H1 (cell line): ENCODE measurements around the gene ELMO3. TPM values are rescaled to one million over a fixed set of nuclear protein-coding genes. Genes with fewer than 3 reads are reported as not detected.

Source experiments
- CTCF ChIA-PET: fragments of 300-600 bp; sonication (Branson Sonifier 250); formaldehyde crosslinking; loops from one replicate; lab custom pipeline; 2021; ENCODE audit not compliant: partially characterized antibody; lab: Charles Lee
- POLR2A ChIA-PET: fragments of 300-600 bp; sonication (Branson Sonifier 250); formaldehyde crosslinking; loops from one replicate; lab custom pipeline; 2021; ENCODE audit warnings: inconsistent platforms; ENCODE audit not compliant: partially characterized antibody; lab: Charles Lee
- DNase-seq, 2 experiments: peaks; one replicate each; pipeline versions ENCODE4 v3.0.0 to v3.0.0-alpha.2; 2010 to 2022; ENCODE audit warnings: low spot score in 2 of 2, low read depth in 1 of 2, mixed read lengths in 1 of 2
- FAIRE-seq: peaks from 2 replicates; lab custom pipeline; 2011; peaks lifted over from hg19 to GRCh38; lab: Jason Lieb, UNC
- H2AFZ ChIP-seq: 2 replicates; pipeline ENCODE4 v1.8.1; 2012; ENCODE audit warnings: low read length, inconsistent platforms
- H2AK5ac ChIP-seq: 2 replicates; pipeline ENCODE4 v1.6.1; 2013; ENCODE audit warnings: low read depth, low read length
- H2BK120ac ChIP-seq: replicated peaks from 2 replicates; pipeline ENCODE3; 2013; ENCODE audit warnings: low read depth, low read length, inconsistent platforms
- H2BK12ac ChIP-seq: 2 replicates; pipeline ENCODE4 v1.6.1; 2013; ENCODE audit warnings: low read depth, low read length
- H2BK15ac ChIP-seq: 2 replicates; pipeline ENCODE4 v1.6.1; 2013; ENCODE audit warnings: low read length
- H2BK20ac ChIP-seq: 2 replicates; pipeline ENCODE4 v1.6.1; 2013; ENCODE audit warnings: low read length
- H2BK5ac ChIP-seq: 2 replicates; pipeline ENCODE4 v1.6.1; 2013; ENCODE audit warnings: low read depth, low read length
- H3K14ac ChIP-seq: 2 replicates; pipeline ENCODE4 v1.6.1; 2013; ENCODE audit warnings: inconsistent platforms; ENCODE audit not compliant: insufficient read length
- H3K18ac ChIP-seq: 2 replicates; pipeline ENCODE4 v1.6.1; 2013; ENCODE audit warnings: low read length; ENCODE audit errors: extremely low read depth
- H3K23ac ChIP-seq: 2 replicates; pipeline ENCODE4 v1.6.1; 2013; ENCODE audit warnings: inconsistent platforms; ENCODE audit not compliant: insufficient read length
- H3K23me2 ChIP-seq: 2 replicates; pipeline ENCODE4 v1.6.1; 2013; ENCODE audit warnings: low read depth, low read length
- H3K27ac ChIP-seq: 2 replicates; pipeline ENCODE4 v1.6.1; 2011; ENCODE audit warnings: low read depth, low read length, inconsistent platforms
- H3K27me3 ChIP-seq, 4 experiments: replicated peaks in 1 of 4; 1 replicate in 1 of 4; 2 replicates in 3 of 4; pipeline versions ENCODE4 v1.6.1 to v1.8.1; 2011 to 2013; ENCODE audit warnings: low read length in 3 of 4, mild to moderate bottlenecking in 3 of 4, inconsistent platforms in 2 of 4, mixed read lengths in 2 of 4, moderate library complexity in 1 of 4; ENCODE audit not compliant: control insufficient read depth in 3 of 4, insufficient read depth in 3 of 4; ENCODE audit errors: extremely low read depth in 1 of 4
- H3K36me3 ChIP-seq, 4 experiments: 2 replicates each; pipeline versions ENCODE4 v1.6.1 to v1.8.1; 2011 to 2013; ENCODE audit warnings: mild to moderate bottlenecking in 4 of 4, low read length in 3 of 4, moderate library complexity in 2 of 4, control low read depth in 1 of 4, inconsistent platforms in 1 of 4; ENCODE audit not compliant: insufficient read depth in 4 of 4, control insufficient read depth in 2 of 4
- H3K4ac ChIP-seq: replicated peaks from 2 replicates; pipeline ENCODE3; 2013; ENCODE audit warnings: low read length, low read depth, mixed read lengths, inconsistent platforms; ENCODE audit not compliant: insufficient read length
- H3K4me1 ChIP-seq, 4 experiments: replicated peaks in 1 of 4; 1 replicate in 1 of 4; 2 replicates in 3 of 4; pipeline versions ENCODE4 v1.6.1 to v1.8.1; 2011 to 2013; ENCODE audit warnings: low read length in 3 of 4, inconsistent platforms in 2 of 4, mixed read lengths in 1 of 4; ENCODE audit not compliant: insufficient read depth in 4 of 4, control insufficient read depth in 3 of 4
- H3K4me2 ChIP-seq, 2 experiments: 2 replicates each; pipeline versions ENCODE4 v1.6.1 to v1.8.1; 2011 to 2013; ENCODE audit warnings: low read depth in 2 of 2, low read length in 2 of 2, control low read depth in 1 of 2, inconsistent platforms in 1 of 2, mild to moderate bottlenecking in 1 of 2; ENCODE audit not compliant: insufficient read depth in 1 of 2
- H3K4me3 ChIP-seq, 4 experiments: fragments of 200-600, 300-600 bp in 1 of 4; sonication (generic), shearing (Covaris generic), sonication (Bioruptor Twin) in 1 of 4; 2 replicates each; pipeline versions ENCODE4 v1.5.1 to v1.8.1; 2011 to 2016; ENCODE audit warnings: low read length in 4 of 4, low read depth in 3 of 4, control low read depth in 2 of 4, inconsistent platforms in 2 of 4, mild to moderate bottlenecking in 2 of 4, mixed read lengths in 1 of 4, moderate library complexity in 1 of 4; ENCODE audit not compliant: insufficient read depth in 2 of 4; ENCODE audit errors: extremely low read depth in 1 of 4
- H3K56ac ChIP-seq: replicated peaks from 2 replicates; pipeline ENCODE3; 2013; ENCODE audit warnings: low read depth, mild to moderate bottlenecking, mixed read lengths, low read length, inconsistent platforms; ENCODE audit not compliant: insufficient read length
- H3K79me1 ChIP-seq: 2 replicates; pipeline ENCODE4 v1.6.1; 2013; ENCODE audit warnings: low read depth, low read length, control low read depth
- H3K79me2 ChIP-seq, 2 experiments: 2 replicates each; pipeline versions ENCODE4 v1.6.1 to v1.8.1; 2012 to 2013; ENCODE audit warnings: low read length in 2 of 2, mild to moderate bottlenecking in 2 of 2, inconsistent platforms in 1 of 2; ENCODE audit not compliant: insufficient read depth in 2 of 2, control insufficient read depth in 1 of 2
- H3K9ac ChIP-seq, 4 experiments: replicated peaks in 1 of 4; 1 replicate in 1 of 4; 2 replicates in 3 of 4; pipeline versions ENCODE4 v1.6.1 to v1.8.1; 2011 to 2013; ENCODE audit warnings: low read depth in 3 of 4, low read length in 3 of 4, control low read depth in 2 of 4, mild to moderate bottlenecking in 2 of 4, moderate library complexity in 2 of 4, inconsistent platforms in 1 of 4; ENCODE audit errors: extremely low read depth in 1 of 4
- H3K9me3 ChIP-seq, 2 experiments: 2 replicates each; pipeline versions ENCODE4 v1.6.1 to v1.8.1; 2012 to 2013; ENCODE audit warnings: mild to moderate bottlenecking in 2 of 2, moderate library complexity in 2 of 2, control low read depth in 1 of 2, inconsistent platforms in 1 of 2, low read depth in 1 of 2, low read length in 1 of 2, mixed read lengths in 1 of 2; ENCODE audit not compliant: insufficient read depth in 2 of 2
- H4K20me1 ChIP-seq, 2 experiments: replicated peaks in 1 of 2; 2 replicates each; pipeline versions ENCODE3 to v1.8.1; 2011 to 2013; ENCODE audit warnings: inconsistent platforms in 2 of 2, low read length in 2 of 2, mild to moderate bottlenecking in 1 of 2; ENCODE audit not compliant: insufficient read depth in 2 of 2, control insufficient read depth in 1 of 2
- H4K5ac ChIP-seq: 2 replicates; pipeline ENCODE4 v1.6.1; 2013; ENCODE audit warnings: low read length, low read depth, mixed read lengths, inconsistent platforms; ENCODE audit not compliant: insufficient read length
- H4K8ac ChIP-seq: 2 replicates; pipeline ENCODE4 v1.8.0; 2013; ENCODE audit warnings: mild to moderate bottlenecking, moderate library complexity, low read length, inconsistent platforms; ENCODE audit not compliant: insufficient read depth; ENCODE audit errors: extremely low read depth
- H4K91ac ChIP-seq: replicated peaks from 2 replicates; pipeline ENCODE3; 2013; ENCODE audit warnings: low read length, mixed read lengths, inconsistent platforms; ENCODE audit not compliant: insufficient read length
- CHD1 ChIP-seq: IDR thresholded peaks from 2 replicates; pipeline ENCODE4 v1.6.1; 2012; ENCODE audit warnings: low read depth, low read length, improper control_type of control experiment
- EGR1 ChIP-seq: IDR thresholded peaks from 2 replicates; pipeline ENCODE4 v1.6.1; 2011; ENCODE audit warnings: low read depth, low read length, borderline replicate concordance
- KDM1A ChIP-seq: fragments of 200-600, 300-600 bp; sonication (generic); IDR thresholded peaks from 2 replicates; pipeline ENCODE4 v1.7.1; 2016; ENCODE audit warnings: mild to moderate bottlenecking, low read length, borderline replicate concordance
- NANOG ChIP-seq: IDR thresholded peaks from 2 replicates; pipeline ENCODE4 v1.6.1; 2011; ENCODE audit warnings: low read length, low read depth, mild to moderate bottlenecking, inconsistent platforms; ENCODE audit not compliant: insufficient read depth, poor library complexity, severe bottlenecking
- SUZ12 ChIP-seq: fragments of 200-600 bp; sonication (generic); IDR thresholded peaks from 2 replicates; pipeline ENCODE4 v1.6.1; 2012; ENCODE audit warnings: mild to moderate bottlenecking, inconsistent platforms, low read length, moderate library complexity, mixed read lengths
- TCF12 ChIP-seq: IDR thresholded peaks from 2 replicates; pipeline ENCODE4 v1.6.1; 2011; ENCODE audit warnings: low read depth, mild to moderate bottlenecking, low read length
- WGBS, 2 experiments: shearing (Covaris generic) in 1 of 2; methylation state at CpG; one replicate each; pipeline versions ENCODE4 v1.1.6 to v1.1.7; 2013 to 2015; ENCODE audit warnings: low lambda C conversion rate in 2 of 2, mixed read lengths in 2 of 2, inconsistent platforms in 1 of 2, low coverage in 1 of 2, missing lambda C conversion rate in 1 of 2; ENCODE audit not compliant: insufficient replicate concordance in 2 of 2, insufficient coverage in 1 of 2, insufficient read length in 1 of 2; ENCODE audit errors: extremely low coverage in 1 of 2, missing lambda C conversion rate in 1 of 2; 5-methylcytosine and 5-hydroxymethylcytosine counted together
- polyA plus RNA-seq, 7 experiments: library from polyadenylated mRNA; depleted of rRNA in 3 of 7; stranded (reverse) in 5 of 7; unstranded in 2 of 7; fragments of >200 nt in 5 of 7; fragments of 200-250 nt in 2 of 7; gene quantifications; 1 replicate in 5 of 7; 2 replicates in 1 of 7; 4 replicates in 1 of 7; pipeline versions ENCODE4 v1.2.1 to v1.2.3, GENCODE V29; 2011 to 2013; ENCODE audit warnings: missing spikeins in 2 of 7, mixed read lengths in 2 of 7
- total RNA-seq: library from RNA; stranded (reverse); fragmentation: NEBNext Ultra II Directional; extraction: Animal tissue kit (Norgen Biotek cat#: 25700); gene quantifications from 2 replicates; pipeline ENCODE4 v1.2.1, GENCODE V29; 2021
- TF ChIP-seq, protein P1 (sequence below): IDR thresholded peaks from 2 replicates; pipeline ENCODE4 v1.6.1; 2011; ENCODE audit warnings: low read length, improper control_type of control experiment
- TF ChIP-seq, protein P2 (sequence below): IDR thresholded peaks from 2 replicates; pipeline ENCODE4 v1.6.1; 2011; ENCODE audit warnings: low read depth, mild to moderate bottlenecking, low read length; ENCODE audit not compliant: insufficient read depth
- TF ChIP-seq, protein P3 (sequence below): IDR thresholded peaks from 2 replicates; pipeline ENCODE4 v1.6.1; 2012; ENCODE audit warnings: inconsistent platforms

Gene ELMO3
- total and polyA plus RNA-seq, 2 of the 8 experiments (the other 6 are each of a cell fraction or from before 2014, with no cell fraction given), result 9.6 to 10.9 TPM

DNA sequence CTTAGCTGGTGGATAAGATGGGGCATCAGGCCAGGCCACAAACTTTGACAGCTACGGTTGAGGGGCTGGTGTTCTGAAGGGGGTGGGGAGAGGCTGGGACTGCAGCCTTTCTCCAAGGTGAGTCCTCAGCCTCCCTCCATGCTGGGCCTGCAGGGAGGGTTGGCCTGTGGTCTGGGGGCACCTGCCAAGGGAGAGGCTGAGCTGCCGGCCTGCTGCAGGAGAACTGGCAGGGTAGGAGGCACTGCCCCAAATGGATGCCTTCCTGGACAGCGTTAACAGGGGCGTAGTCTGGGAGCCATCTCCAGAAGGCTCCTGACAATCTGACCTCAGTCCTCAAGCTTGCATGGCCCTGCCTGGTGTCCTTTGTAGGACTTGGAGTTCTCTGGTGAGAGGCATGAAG, 5.1 kb downstream of the ELMO3 start:
- Histone ChIP-seq H3K4me1 (peaks cover 0 to 15% (median 4%) of the 10 kb centered on the region in 4 experiments; a peak in 4 of 7 replicates), H4K8ac (no peak overlapping the region), H3K27ac (no peak overlapping the region), H3K79me1 (no peaks in the 10 kb centered on the region), H3K23ac (no peak overlapping the region), H3K14ac (no peak overlapping the region), H3K27me3 (no peaks in the 10 kb centered on the region), H2AFZ (no peak overlapping the region), H2BK120ac (no peak overlapping the region), H3K4me3 (no peak overlapping the region), H2BK20ac (no peak overlapping the region), H2BK5ac (no peak overlapping the region), H3K36me3 (peaks cover 0 to 3% (median 0%) of the 10 kb centered on the region in 4 experiments; a peak in 3 of 8 replicates), H3K18ac (no peak overlapping the region), H3K4me2 (no peak overlapping the region), H3K56ac (no peak overlapping the region), H3K9ac (no peak overlapping the region), H4K5ac (no peak overlapping the region), H3K79me2 (no peaks in the 10 kb centered on the region), H3K4ac (no peak overlapping the region), H4K91ac (no peak overlapping the region), H3K9me3 (no peaks in the 10 kb centered on the region), H2BK12ac (no peak overlapping the region), H3K23me2 (peaks cover 5% of the 10 kb centered on the region; the same call in 1 of the 2 replicates), H4K20me1 (peaks cover 0 to 2% of the 10 kb centered on the region in 2 experiments), H2BK15ac (no peak overlapping the region), H2AK5ac (no peak overlapping the region)
- DNase-seq (no peak), FAIRE-seq (no peak)
- 90% methylated on average over 4 of the region's 4 CpGs; no CpG with 5 or more reads in 1 of the 2 experiments for WGBS, 2 experiments
- CTCF ChIA-PET, result interaction anchor here (0.9 to 2.0 kb wide), 6 partner anchors 13 to 309 kb away, joined by 3 to 5 read pairs (median 4); no protein-coding TSS in a partner anchor
- POLR2A ChIA-PET, result interaction anchor here (1.3 to 5.4 kb wide), 3 partner anchors 10 to 23 kb away, joined by 3 to 19 read pairs (median 19); partner anchors contain the start of gene TMEM208
- TF ChIP-seq KDM1A (no peak), CHD1 (no peak), EGR1 (no peak), TCF12 (no peak), NANOG (no peak), SUZ12 (no peak)
- TF ChIP-seq, protein P1, sequence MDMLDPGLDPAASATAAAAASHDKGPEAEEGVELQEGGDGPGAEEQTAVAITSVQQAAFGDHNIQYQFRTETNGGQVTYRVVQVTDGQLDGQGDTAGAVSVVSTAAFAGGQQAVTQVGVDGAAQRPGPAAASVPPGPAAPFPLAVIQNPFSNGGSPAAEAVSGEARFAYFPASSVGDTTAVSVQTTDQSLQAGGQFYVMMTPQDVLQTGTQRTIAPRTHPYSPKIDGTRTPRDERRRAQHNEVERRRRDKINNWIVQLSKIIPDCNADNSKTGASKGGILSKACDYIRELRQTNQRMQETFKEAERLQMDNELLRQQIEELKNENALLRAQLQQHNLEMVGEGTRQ, result no peak
- TF ChIP-seq, protein P2, sequence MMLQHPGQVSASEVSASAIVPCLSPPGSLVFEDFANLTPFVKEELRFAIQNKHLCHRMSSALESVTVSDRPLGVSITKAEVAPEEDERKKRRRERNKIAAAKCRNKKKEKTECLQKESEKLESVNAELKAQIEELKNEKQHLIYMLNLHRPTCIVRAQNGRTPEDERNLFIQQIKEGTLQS, result no peak
- TF ChIP-seq, protein P3, sequence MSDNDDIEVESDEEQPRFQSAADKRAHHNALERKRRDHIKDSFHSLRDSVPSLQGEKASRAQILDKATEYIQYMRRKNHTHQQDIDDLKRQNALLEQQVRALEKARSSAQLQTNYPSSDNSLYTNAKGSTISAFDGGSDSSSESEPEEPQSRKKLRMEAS, result no peak
